Right forelimb (tissue), 1 donor: ENCODE data around the gene RPS6KA5.
"Not testable (repeated sequence)": the region's sequence is repeated elsewhere in the genome, so short reads cannot be mapped to it uniquely, and the experiment has no call there.

ENCODE experiments used
- DNase-seq: peaks from one replicate; pipeline ENCODE4 v3.0.0-alpha.2; 2018

RPS6KA5 gene

GRCh38 chr14:90856115-90856514 is 204.3 kb downstream of the RPS6KA5 start:
- DNase-seq, result not testable (repeated sequence)

GRCh38 chr14:90853116-90853515 is 207.3 kb downstream of the RPS6KA5 start:
- no peak for DNase-seq

- no peak for DNase-seq
Measured at GRCh38 chr14:90851327-90852036, 209.0 kb downstream of the RPS6KA5 start.

GRCh38 chr14:90850487-90850886 is 210.0 kb downstream of the RPS6KA5 start:
- DNase-seq, result no peak

GRCh38 chr14:90849787-90850444 is 210.5 kb downstream of the RPS6KA5 start:
- no peak for DNase-seq

GRCh38 chr14:90848944-90849731 is 211.3 kb downstream of the RPS6KA5 start:
- no peak for DNase-seq

- no peak for DNase-seq
Measured at GRCh38 chr14:90846511-90846910, 213.9 kb downstream of the RPS6KA5 start.

- DNase-seq, result no peak
Measured at GRCh38 chr14:90844321-90844720, 216.1 kb downstream of the RPS6KA5 start.

GRCh38 chr14:90842726-90843125 is 217.7 kb downstream of the RPS6KA5 start:
- no peak for DNase-seq

- DNase-seq, result not testable (repeated sequence)
Measured at GRCh38 chr14:90840667-90841066, 219.8 kb downstream of the RPS6KA5 start.

- no peak for DNase-seq
Measured at GRCh38 chr14:90839889-90840266, 220.6 kb downstream of the RPS6KA5 start.

GRCh38 chr14:90839024-90839888 is 221.2 kb downstream of the RPS6KA5 start:
- DNase-seq, result peak; percentile 82

- not testable (repeated sequence) for DNase-seq
Measured at GRCh38 chr14:90838531-90838930, 221.9 kb downstream of the RPS6KA5 start.

- no peak for DNase-seq
Measured at GRCh38 chr14:90837355-90837754, 223.1 kb downstream of the RPS6KA5 start.

- no peak for DNase-seq
Measured at GRCh38 chr14:90836692-90837063, 223.8 kb downstream of the RPS6KA5 start.

- no peak for DNase-seq
Measured at GRCh38 chr14:90831821-90832220, 228.6 kb downstream of the RPS6KA5 start.

- no peak for DNase-seq
Measured at GRCh38 chr14:90830931-90831701, 229.3 kb downstream of the RPS6KA5 start.

GRCh38 chr14:90829677-90830076 is 230.8 kb downstream of the RPS6KA5 start:
- no peak for DNase-seq

- no peak for DNase-seq
Measured at GRCh38 chr14:90828642-90829487, 231.6 kb downstream of the RPS6KA5 start.

- DNase-seq, result peak; percentile 96
Measured at GRCh38 chr14:90827919-90828610, 232.4 kb downstream of the RPS6KA5 start.
